IPS-18a (cell line): ENCODE data around the gene CACYBP.

Experiments
- H3K27ac ChIP-seq: one replicate; pipeline ENCODE4 v1.5.1; 2013; ENCODE audit warnings: low read length
- H3K27me3 ChIP-seq: one replicate; pipeline ENCODE4 v1.6.1; 2013; ENCODE audit warnings: mild to moderate bottlenecking, low read length; ENCODE audit not compliant: control insufficient read depth, insufficient read depth
- H3K36me3 ChIP-seq: one replicate; pipeline ENCODE4 v1.6.1; 2013; ENCODE audit warnings: low read depth, low read length; ENCODE audit not compliant: control insufficient read depth
- H3K4me1 ChIP-seq: one replicate; pipeline ENCODE4 v1.6.1; 2013; ENCODE audit warnings: low read depth, low read length; ENCODE audit not compliant: control insufficient read depth
- H3K4me3 ChIP-seq: one replicate; pipeline ENCODE4 v1.5.1; 2013; ENCODE audit warnings: low read length
- H3K9ac ChIP-seq: one replicate; pipeline ENCODE4 v1.6.1; 2013; ENCODE audit warnings: mild to moderate bottlenecking, low read length, moderate library complexity
- H3K9me3 ChIP-seq: one replicate; pipeline ENCODE4 v1.6.1; 2013; ENCODE audit warnings: low read depth, low read length; ENCODE audit not compliant: control insufficient read depth

The CACYBP gene

DNA sequence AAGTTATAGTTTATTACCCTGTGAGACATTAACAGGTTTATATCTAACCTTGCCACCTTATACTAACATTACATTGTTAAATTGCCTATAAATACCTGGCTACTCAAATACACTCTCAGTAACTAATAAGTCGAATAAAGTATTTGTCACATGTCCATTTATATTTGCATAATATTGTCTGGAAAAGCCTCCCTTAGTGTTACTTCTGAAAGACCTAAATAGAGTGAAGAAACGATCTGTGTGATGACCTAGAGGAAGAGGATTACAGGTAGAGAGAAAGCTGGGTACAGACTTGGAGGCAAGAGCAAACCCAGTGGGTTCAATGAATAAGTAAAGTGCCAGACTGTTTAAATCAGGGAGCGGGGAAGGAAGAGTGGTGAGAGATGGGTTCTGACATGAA, 2.7 kb upstream of the CACYBP start:
- H3K36me3 ChIP-seq, result peaks cover 21% of the 10 kb centered on the region
- no peaks in the 10 kb centered on the region for H3K9me3 ChIP-seq
- H3K4me3 ChIP-seq, result no peak overlapping the region
- H3K4me1 ChIP-seq, result no peaks in the 10 kb centered on the region
- no peaks in the 10 kb centered on the region for H3K27me3 ChIP-seq
- no peak overlapping the region for H3K27ac ChIP-seq
- H3K9ac ChIP-seq, result no peak overlapping the region

DNA sequence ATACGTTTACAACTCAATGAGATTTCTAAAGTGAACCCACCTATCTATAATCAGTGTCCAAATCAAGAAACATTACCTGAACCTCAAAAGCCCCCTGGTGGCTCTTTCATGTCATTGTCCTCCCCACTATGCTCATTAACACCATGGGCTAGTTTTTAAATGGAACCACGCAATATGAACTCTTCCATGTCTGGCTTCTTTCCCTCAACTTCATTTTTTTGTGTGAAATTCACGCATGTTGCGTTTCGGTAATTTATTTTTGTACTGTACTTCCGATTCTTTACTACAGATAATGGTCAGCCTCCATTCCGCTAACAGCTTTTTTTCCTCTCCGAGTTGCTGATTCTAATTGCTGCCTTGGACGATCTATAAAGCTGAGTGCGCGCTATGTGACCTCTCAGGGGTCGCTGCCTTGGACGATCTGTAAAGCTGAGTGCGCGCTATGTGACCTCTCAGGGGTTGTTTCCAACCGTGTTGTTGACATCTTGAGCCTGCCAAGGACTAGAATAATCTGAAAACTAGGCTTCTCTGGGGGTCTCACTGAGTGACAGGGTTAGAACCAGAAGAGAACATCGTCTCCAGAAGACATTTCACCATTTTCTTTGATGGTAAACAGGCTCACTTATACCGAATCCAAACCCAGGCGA, 1.1 kb upstream of the CACYBP start:
- Histone ChIP-seq H3K27me3 (no peaks in the 10 kb centered on the region), H3K4me1 (no peaks in the 10 kb centered on the region), H3K27ac (peak overlapping the region; percentile 98), H3K4me3 (peak overlapping the region; percentile 98), H3K9ac (peak overlapping the region; percentile 98), H3K36me3 (peaks cover 6% of the 10 kb centered on the region), H3K9me3 (no peaks in the 10 kb centered on the region)

DNA sequence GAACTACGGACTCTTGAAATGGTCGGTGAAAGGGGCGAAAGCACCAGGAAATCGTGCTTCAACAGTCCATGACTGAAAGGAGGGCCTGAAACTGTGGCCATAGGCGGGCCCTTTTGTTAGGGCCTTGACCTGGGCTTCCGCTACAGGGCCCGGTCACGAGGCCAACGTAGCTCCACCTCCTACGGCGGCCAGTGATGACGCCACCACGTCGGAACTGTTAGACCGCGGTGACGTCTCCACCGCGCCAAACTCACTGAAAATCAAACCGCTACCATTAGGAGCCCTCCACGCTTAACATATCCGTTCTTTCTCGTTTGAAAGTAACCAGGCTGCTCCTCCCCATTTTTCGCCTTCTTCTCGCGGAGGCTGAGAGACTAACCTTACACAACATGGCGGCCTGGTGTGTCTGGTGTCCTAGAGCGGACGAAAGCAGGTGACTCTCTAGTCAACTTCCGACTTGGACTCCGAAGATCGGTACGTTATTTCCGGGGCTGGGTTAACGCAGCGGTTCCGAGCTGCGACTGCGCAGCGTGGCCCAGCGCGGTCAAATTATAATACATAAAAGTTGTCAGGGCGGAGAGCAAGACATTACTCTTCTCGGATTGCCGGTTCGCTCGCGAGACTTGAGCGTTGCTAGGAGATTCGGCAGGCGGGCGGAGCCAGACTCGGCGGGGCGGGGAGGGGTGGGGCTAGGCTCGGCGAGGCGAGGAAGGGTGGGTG, 371 bp upstream of the CACYBP start:
- peak overlapping the region; percentile 98 for H3K27ac ChIP-seq
- H3K9ac ChIP-seq, result peak overlapping the region; percentile 98
- H3K36me3 ChIP-seq, result peaks cover 3% of the 10 kb centered on the region
- H3K4me3 ChIP-seq, result peak overlapping the region; percentile 98
- H3K27me3 ChIP-seq, result no peaks in the 10 kb centered on the region
- H3K9me3 ChIP-seq, result no peaks in the 10 kb centered on the region
- no peaks in the 10 kb centered on the region for H3K4me1 ChIP-seq

DNA sequence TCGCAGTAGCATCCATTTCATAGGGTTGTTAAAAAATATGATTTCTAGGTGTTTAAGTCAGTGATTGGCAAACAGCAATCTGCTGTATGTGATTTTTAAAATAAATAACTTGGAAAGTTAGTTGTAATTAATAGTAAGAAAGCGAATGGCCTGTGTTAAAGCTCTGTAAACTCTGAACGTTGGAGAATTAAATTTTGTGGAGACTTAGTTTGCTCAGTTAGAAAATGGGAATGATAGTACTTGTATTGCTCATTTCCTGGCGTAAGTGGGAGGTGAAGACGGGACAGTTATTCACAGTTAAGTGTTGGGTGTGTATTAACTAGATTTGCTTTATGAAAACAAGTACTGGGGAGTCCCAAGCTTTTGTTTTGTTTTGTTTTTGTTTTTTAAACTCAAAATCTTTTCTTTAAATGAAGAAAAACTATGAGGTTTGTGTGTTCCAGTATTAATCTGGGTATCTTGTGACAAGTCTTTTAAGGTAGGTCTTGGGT, 995 bp downstream of the CACYBP start:
- H3K36me3 ChIP-seq, result peaks cover 16% of the 10 kb centered on the region
- peak overlapping the region; percentile 49 for H3K27ac ChIP-seq
- H3K4me1 ChIP-seq, result no peaks in the 10 kb centered on the region

DNA sequence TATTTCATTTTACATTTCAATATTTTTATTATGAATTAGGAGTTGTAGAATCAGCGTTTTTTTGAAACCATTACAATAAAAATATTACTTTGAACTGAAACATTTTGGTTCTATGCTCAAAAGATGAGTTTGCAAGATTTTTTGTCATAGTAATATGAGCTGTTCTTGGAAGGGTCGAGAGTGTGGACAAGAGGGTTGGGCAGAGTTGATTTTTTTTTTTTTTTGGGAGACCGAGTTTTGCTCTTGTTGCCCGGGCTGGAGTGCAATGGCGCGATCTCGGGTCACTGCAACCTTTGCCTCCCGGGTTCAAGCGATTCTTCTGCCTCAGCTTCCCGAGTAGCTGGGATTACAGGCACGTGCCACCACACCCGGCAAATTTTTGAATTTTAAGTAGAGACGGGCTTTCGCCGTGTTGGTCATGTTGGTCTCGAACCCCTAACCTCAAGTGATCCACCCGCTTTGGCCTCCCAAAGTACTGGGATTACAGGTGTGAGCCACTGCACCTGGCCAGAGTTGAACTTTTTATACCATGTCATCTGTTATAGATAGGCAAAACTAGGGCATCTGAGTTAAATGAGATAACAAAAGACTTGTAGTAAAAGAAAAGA, 3.3 kb downstream of the CACYBP start:
- Histone ChIP-seq H3K9ac (no peak overlapping the region), H3K27ac (no peak overlapping the region), H3K4me3 (no peak overlapping the region), H3K27me3 (no peaks in the 10 kb centered on the region), H3K4me1 (no peaks in the 10 kb centered on the region), H3K36me3 (peaks cover 38% of the 10 kb centered on the region), H3K9me3 (no peaks in the 10 kb centered on the region)

More for the DNA sequence above, 995 bp downstream of the CACYBP start:
- peak overlapping the region; percentile 98 for H3K4me3 ChIP-seq
- H3K27me3 ChIP-seq, result no peaks in the 10 kb centered on the region
- H3K9me3 ChIP-seq, result no peaks in the 10 kb centered on the region
- peak overlapping the region; percentile 98 for H3K9ac ChIP-seq

DNA sequence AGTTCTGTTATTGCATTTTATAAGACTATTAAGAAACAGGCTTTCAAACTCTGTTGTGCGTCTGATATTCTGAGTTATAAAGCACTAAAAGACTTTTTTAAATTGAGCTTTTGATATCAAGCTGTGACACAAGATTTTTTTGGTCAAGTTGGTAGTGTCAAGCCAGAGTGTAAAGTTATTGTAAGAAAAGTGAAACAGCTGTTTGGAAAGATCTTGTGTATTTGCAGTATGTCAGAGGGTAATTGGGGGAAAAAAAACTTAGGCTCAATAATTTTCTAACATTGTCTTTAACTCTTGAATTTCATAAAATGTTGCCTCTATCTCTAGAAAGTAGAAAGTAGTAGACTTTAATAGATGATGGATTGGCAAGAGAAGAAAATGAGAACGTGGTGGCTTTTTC, 3.8 kb downstream of the CACYBP start:
- Histone ChIP-seq H3K4me3 (no peak overlapping the region), H3K27me3 (no peaks in the 10 kb centered on the region), H3K27ac (no peak overlapping the region), H3K9ac (no peak overlapping the region), H3K9me3 (no peaks in the 10 kb centered on the region), H3K4me1 (no peaks in the 10 kb centered on the region), H3K36me3 (peaks cover 43% of the 10 kb centered on the region)

DNA sequence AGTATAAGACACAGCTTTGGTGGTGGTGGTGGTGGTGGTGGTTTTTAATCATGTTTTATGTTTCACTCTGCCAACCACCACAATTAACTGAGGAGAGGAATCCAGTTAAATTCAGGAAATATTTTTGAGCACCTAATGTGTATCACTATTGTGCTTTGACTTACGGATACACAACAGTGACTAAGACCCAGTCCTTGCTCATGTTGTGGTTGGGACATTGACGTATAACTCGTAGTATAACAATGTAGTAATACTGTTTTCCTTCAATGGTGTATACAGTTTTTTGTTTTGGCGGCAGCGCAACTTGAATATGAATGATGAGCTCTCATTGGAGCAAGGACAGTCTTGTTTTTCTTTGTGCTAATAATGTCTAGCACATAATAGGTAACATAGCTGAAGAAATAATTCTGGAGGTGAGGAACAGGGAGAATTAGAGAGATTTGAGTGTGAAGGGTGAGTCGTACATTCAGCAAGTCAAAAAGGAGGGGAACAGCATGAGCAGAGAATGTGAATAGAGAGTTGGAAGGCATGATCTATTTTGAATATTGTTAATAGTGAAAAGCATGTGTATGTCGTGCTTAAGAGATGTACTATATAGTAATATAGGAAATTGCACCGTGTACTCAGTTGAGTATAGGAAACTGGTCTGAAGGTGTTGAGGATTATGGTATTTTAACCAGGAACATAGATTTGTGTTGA, 5.5 kb downstream of the CACYBP start:
- Histone ChIP-seq H3K4me3 (no peak overlapping the region), H3K9ac (no peak overlapping the region), H3K9me3 (no peaks in the 10 kb centered on the region), H3K27ac (no peak overlapping the region), H3K27me3 (no peaks in the 10 kb centered on the region), H3K4me1 (no peaks in the 10 kb centered on the region), H3K36me3 (peaks cover 58% of the 10 kb centered on the region)

DNA sequence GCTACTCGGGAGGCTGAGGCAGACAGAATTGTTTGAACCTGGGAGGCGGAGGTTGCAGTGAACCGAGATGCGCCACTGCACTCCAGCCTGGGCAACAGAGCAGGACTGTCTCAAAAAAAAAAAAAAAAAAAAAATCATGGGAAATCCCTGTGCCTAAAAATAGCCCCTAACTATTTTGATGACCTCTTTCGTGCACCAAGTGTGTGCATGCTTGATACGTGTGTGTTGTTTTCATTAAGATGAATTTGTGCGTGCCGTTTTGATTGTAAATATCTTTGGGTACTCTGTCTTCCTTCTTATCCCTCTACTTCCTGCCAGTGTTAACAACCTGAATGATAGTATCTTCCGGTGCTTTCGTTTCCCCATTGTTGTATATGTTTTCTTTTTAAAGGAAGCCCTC, 9.8 kb downstream of the CACYBP start:
- no peaks in the 10 kb centered on the region for H3K27me3 ChIP-seq
- H3K36me3 ChIP-seq, result peaks cover 95% of the 10 kb centered on the region

DNA sequence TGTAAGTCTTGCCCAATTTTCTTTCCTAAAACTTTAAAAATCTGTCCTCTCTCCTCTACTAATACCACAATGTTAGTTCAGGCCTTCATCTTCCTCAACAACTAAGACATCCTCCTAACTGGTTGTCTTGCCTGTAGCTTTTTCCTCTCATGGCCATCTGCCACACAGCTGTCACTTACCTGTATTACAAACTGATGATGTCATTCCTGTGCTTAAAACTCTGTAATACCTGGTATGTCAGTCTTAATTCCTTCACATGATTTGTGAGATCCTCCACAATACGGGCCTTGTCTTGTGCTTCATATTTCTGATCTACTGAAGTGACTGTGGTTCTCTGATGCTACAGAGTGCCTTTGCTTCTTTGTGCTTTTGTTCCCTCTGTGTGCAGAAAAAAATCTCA, 13.7 kb downstream of the CACYBP start:
- peaks cover 86% of the 10 kb centered on the region for H3K36me3 ChIP-seq

More for the DNA sequence above, 9.8 kb downstream of the CACYBP start:
- no peak overlapping the region for H3K27ac ChIP-seq
- no peak overlapping the region for H3K4me3 ChIP-seq
- H3K9me3 ChIP-seq, result no peaks in the 10 kb centered on the region
- H3K4me1 ChIP-seq, result no peaks in the 10 kb centered on the region
- no peak overlapping the region for H3K9ac ChIP-seq

DNA sequence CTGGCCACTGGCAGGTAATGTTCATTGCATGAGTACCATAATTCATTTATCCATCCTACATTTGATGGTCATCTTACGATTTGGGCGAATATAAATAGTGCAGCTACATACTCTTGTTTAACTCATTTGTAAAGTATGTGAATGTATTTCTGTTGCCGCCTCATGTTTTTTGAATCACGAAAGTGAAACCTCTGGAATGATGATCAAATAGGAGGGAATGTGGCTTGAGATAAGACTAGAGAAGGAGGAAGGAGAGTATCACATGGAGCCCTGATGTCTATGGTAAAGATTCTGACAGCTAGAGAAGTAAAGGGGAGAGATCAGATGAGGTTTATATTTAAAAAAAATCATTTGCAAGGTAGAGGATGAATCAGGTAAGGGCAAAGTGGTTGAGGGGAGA, 15.5 kb downstream of the CACYBP start:
- Histone ChIP-seq H3K4me1 (no peaks in the 10 kb centered on the region), H3K9ac (no peak overlapping the region), H3K27me3 (no peaks in the 10 kb centered on the region), H3K9me3 (no peaks in the 10 kb centered on the region), H3K27ac (no peak overlapping the region), H3K4me3 (no peak overlapping the region), H3K36me3 (peaks cover 71% of the 10 kb centered on the region)

More for the DNA sequence above, 13.7 kb downstream of the CACYBP start:
- H3K4me1 ChIP-seq, result no peaks in the 10 kb centered on the region
- no peaks in the 10 kb centered on the region for H3K27me3 ChIP-seq
- H3K4me3 ChIP-seq, result no peak overlapping the region
- H3K9me3 ChIP-seq, result no peaks in the 10 kb centered on the region
- no peak overlapping the region for H3K9ac ChIP-seq
- H3K27ac ChIP-seq, result no peak overlapping the region

DNA sequence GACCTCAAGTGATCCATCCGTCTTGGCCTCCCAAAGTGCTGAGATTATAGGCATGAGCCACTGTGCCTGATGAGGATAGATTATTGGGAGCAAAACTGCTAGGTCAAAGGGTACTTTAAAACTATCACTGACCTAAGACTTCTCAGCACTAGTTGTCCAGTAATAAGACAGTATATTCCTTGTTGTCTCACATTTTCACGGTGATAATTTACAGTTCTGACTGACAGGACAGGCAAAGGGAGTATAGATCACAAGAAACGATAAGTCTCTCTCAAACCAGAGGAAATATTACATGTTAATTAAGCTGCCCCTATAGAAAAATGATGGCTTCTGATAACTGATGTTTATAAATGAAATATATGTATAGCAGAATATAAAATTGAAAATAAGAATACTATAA, 19.8 kb downstream of the CACYBP start:
- H3K36me3 ChIP-seq, result peaks cover 29% of the 10 kb centered on the region
- no peaks in the 10 kb centered on the region for H3K9me3 ChIP-seq
- no peaks in the 10 kb centered on the region for H3K4me1 ChIP-seq
- no peak overlapping the region for H3K9ac ChIP-seq
- no peak overlapping the region for H3K27ac ChIP-seq
- no peaks in the 10 kb centered on the region for H3K27me3 ChIP-seq
- no peak overlapping the region for H3K4me3 ChIP-seq
